Caki2 (cell line): ENCODE measurements around the gene SFTPD. TPM values are rescaled to one million over a fixed set of nuclear protein-coding genes. Genes with fewer than 3 reads are reported as not detected.

Source experiments
- DNase-seq: peaks from one replicate; pipeline ENCODE4 v3.0.0-alpha.2; 2015; ENCODE audit warnings: low read depth
- in situ Hi-C: cut with HindIII; loops from 2 replicates; pipeline ENCODE4 v1.10.0; 2016; ENCODE audit warnings: low sequenced_read_pairs, low pct_unique_long_range_greater_than_20kb, mixed read lengths
- total RNA-seq: library from RNA; depleted of rRNA; stranded (reverse); fragments of >200 nt; shearing (Covaris generic); gene quantifications from 2 replicates; pipeline ENCODE4 v1.2.3, GENCODE V29; 2014; ENCODE audit warnings: low replicate concordance

Gene SFTPD
- total RNA-seq, 1 experiment from 2014 or later = 2.8 TPM

- in situ Hi-C loops = no loop called here
These were observed 999 bp downstream of the SFTPD start for GRCh38 chr10:79947787-79948424.

GRCh38 chr10:79947083-79947415 is 1.9 kb downstream of the SFTPD start:
- in situ Hi-C loops = no loop called here
- no peak for DNase-seq

More at GRCh38 chr10:79947787-79948424, 999 bp downstream of the SFTPD start:
- no peak for DNase-seq

- no peak for DNase-seq
These were observed 2.4 kb downstream of the SFTPD start for GRCh38 chr10:79946271-79947082.

GRCh38 chr10:79944428-79945395 is 4.2 kb downstream of the SFTPD start:
- in situ Hi-C loops = no loop called here
- no peak for DNase-seq

More at GRCh38 chr10:79946271-79947082, 2.4 kb downstream of the SFTPD start:
- in situ Hi-C loops = no loop called here

- in situ Hi-C loops = no loop called here
- DNase-seq = no peak
These were observed 5.0 kb downstream of the SFTPD start for GRCh38 chr10:79943871-79944270.

GRCh38 chr10:79942261-79943185 is 6.4 kb downstream of the SFTPD start:
- in situ Hi-C loops = no loop called here
- no peak for DNase-seq

GRCh38 chr10:79941585-79942210 is 7.2 kb downstream of the SFTPD start:
- in situ Hi-C loops = no loop called here
- DNase-seq = no peak

- in situ Hi-C loops = no loop called here
- DNase-seq = no peak
These were observed 7.8 kb downstream of the SFTPD start for GRCh38 chr10:79941146-79941545.

GRCh38 chr10:79940431-79940830 is 8.5 kb downstream of the SFTPD start:
- in situ Hi-C loops = no loop called here
- no peak for DNase-seq

GRCh38 chr10:79939969-79940368 is 8.9 kb downstream of the SFTPD start:
- no peak for DNase-seq
- in situ Hi-C loops = no loop called here

GRCh38 chr10:79938728-79939406 is 10.0 kb downstream of the SFTPD start:
- in situ Hi-C loops = no loop called here
- DNase-seq = no peak

GRCh38 chr10:79937701-79938151 is 11.2 kb downstream of the SFTPD start:
- in situ Hi-C loops = no loop called here
- DNase-seq = no peak

GRCh38 chr10:79936625-79937615 is 12.0 kb downstream of the SFTPD start:
- DNase-seq = no peak
- in situ Hi-C loops = no loop called here

GRCh38 chr10:79933961-79934360 is 14.9 kb downstream of the SFTPD start:
- DNase-seq = peak; percentile 55
- in situ Hi-C loops = no loop called here

- no peak for DNase-seq
- in situ Hi-C loops = no loop called here
These were observed 16.0 kb downstream of the SFTPD start for GRCh38 chr10:79932841-79933379.
